ENCODE measurements around the gene GPATCH8.
A peak's percentile ranks its signal among the peaks of the same experiment; 100 is the strongest.
"Not testable (repeated sequence)": the region's sequence is repeated elsewhere in the genome, so short reads cannot be mapped to it uniquely, and the experiment has no call there.

The GPATCH8 gene

GRCh38 chr17:44394112-44394511 lies 109.1 kb downstream of the GPATCH8 start:
- not testable (repeated sequence) for DNase-seq

GRCh38 chr17:44390250-44390870 lies 112.8 kb downstream of the GPATCH8 start:
- no peak for DNase-seq

- no peak for DNase-seq
Observed at GRCh38 chr17:44389723-44390202, 113.4 kb downstream of the GPATCH8 start.

GRCh38 chr17:44389281-44389680 lies 113.9 kb downstream of the GPATCH8 start, which contains the start of gene ITGA2B:
Gene ITGA2B (minus strand): TSS chr17:44389649. CDS start chr17:44389473, 176 bp downstream.
- no peak for DNase-seq

GRCh38 chr17:44387804-44388203 lies 115.4 kb downstream of the GPATCH8 start:
- DNase-seq = no peak

- DNase-seq = no peak
Observed at GRCh38 chr17:44386182-44386525, 117.1 kb downstream of the GPATCH8 start.

GRCh38 chr17:44385287-44386181 lies 117.7 kb downstream of the GPATCH8 start:
- DNase-seq = peak; percentile 79

- no peak for DNase-seq
Observed at GRCh38 chr17:44384823-44385286, 118.4 kb downstream of the GPATCH8 start.

GRCh38 chr17:44384281-44384822 lies 118.9 kb downstream of the GPATCH8 start:
- no peak for DNase-seq

GRCh38 chr17:44383861-44384260 lies 119.3 kb downstream of the GPATCH8 start:
- DNase-seq = no peak

- DNase-seq = no peak
Observed at GRCh38 chr17:44383363-44383762, 119.8 kb downstream of the GPATCH8 start.

- DNase-seq = no peak
Observed at GRCh38 chr17:44382917-44383316, 120.3 kb downstream of the GPATCH8 start.

GRCh38 chr17:44381810-44382305 lies 121.3 kb downstream of the GPATCH8 start:
- no peak for DNase-seq

GRCh38 chr17:44380767-44381166 lies 122.4 kb downstream of the GPATCH8 start:
- DNase-seq = no peak

GRCh38 chr17:44379887-44380286 lies 123.3 kb downstream of the GPATCH8 start:
- DNase-seq = no peak

- no peak for DNase-seq
Observed at GRCh38 chr17:44378171-44378705, 125.0 kb downstream of the GPATCH8 start.

- DNase-seq = no peak
Observed at GRCh38 chr17:44376779-44377178, 126.4 kb downstream of the GPATCH8 start.

GRCh38 chr17:44376124-44376523 lies 127.1 kb downstream of the GPATCH8 start:
- DNase-seq = no peak

GRCh38 chr17:44375196-44376017 lies 127.8 kb downstream of the GPATCH8 start:
- no peak for DNase-seq

- no peak for DNase-seq
Observed at GRCh38 chr17:44374306-44375195, 128.7 kb downstream of the GPATCH8 start.

- no peak for DNase-seq
Observed at GRCh38 chr17:44372036-44372435, 131.2 kb downstream of the GPATCH8 start.
